NCI-H2081 (cell line): ENCODE measurements around the gene UBE3A.
A peak's percentile ranks its signal among the peaks of the same experiment; 100 is the strongest.
"Not testable (repeated sequence)": the region's sequence is repeated elsewhere in the genome, so short reads cannot be mapped to it uniquely, and the experiment has no call there.

Experiments used
- DNase-seq, 2 experiments: peaks; one replicate each; lab custom pipeline; 2025; lab: John Stamatoyannopoulos, UW

Gene UBE3A

DNA sequence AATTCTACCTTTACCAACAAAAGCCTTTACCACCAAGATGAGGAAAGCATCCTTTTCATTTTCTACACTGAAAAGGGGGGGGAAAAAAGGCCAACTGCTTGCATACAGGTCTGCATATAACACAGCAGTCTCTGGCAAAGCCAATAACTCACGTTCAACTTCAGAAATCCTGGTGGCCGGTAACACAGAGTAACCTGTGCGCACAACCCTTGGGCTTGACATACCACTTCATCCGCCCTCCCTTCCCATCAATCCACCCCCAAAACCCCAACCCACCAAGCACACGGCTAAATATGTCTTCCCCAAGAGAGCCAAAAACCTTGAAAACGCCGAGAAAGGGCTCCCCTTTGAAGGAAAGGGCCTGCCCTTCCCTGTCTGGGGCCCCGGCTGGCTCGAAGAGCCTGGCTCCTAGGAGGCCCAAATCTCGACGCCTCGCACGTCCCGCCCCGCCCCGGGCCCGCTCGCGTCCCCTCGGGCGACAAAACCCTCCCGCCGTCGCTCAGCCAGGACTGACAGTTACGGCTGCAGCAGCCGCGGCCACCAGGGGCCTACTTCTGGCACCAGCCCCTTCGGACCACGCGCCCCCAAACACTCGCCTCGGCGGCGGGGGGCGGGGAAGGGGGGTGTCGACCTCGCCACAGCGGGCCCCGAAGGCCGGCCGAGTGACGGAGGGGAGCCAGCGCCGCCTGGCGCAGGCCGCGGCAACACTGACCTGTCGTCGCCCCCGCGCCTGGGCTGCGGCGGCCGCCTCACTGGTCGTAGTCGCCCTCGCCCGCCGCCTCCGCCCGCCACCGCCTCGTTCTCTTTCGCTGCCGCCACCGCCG is 835 bp downstream of the UBE3A start:
- peak; percentile 22 to 52 for DNase-seq

DNA sequence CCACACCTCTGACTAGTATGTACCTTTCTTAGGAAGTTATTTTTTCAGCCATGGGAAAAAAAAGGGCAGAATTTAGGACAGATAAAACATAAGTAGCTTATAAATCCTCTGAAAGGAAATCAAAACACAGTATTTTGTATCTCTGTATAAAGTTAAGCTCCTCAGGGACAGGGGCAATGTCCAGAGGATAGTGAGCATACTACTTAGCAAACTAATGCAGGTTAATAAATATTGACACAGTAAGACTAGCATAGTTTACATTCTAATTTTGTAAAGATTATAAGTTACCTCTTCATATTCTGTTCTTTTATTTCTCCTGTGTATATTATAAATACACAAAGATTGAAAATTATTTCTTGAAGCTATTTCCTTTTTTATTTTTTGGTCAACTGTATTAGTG is 2.1 kb downstream of the UBE3A start:
- DNase-seq, result no peak

DNA sequence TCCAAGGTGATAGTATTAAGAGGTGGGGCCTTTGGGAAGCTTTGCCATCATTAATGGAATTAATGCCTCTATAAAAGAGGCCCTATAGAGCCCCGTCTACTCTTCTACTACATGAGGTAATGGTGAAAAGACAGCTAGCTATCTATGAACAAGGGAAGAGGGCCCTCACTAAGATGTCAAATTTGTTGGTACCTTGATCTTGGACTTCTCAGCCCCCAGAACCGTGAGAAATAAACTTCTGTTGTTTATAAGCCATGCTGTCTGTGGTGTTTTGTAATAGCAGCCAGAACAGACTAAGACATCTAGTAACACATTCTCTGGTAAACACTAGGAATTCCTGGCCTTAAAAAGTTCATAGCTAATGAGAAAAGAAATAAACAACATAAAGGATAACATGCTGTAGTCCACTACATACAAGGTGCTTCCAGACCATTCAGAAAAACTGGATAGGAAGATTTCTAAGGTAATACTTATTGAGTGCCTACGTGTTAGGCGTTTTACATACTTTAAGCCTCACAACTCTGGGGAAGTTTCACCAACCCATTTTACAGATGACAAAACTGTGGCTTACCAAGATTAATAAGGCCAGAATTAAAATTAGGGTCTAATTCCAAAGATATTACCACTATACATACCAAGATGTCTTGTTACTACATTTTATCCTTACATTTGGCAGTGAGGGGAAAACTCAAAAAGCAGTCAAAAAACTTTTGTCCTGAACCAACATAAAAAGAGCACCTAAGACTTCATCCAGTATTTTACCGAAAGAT is 3.2 kb downstream of the UBE3A start:
- DNase-seq, result no peak

DNA sequence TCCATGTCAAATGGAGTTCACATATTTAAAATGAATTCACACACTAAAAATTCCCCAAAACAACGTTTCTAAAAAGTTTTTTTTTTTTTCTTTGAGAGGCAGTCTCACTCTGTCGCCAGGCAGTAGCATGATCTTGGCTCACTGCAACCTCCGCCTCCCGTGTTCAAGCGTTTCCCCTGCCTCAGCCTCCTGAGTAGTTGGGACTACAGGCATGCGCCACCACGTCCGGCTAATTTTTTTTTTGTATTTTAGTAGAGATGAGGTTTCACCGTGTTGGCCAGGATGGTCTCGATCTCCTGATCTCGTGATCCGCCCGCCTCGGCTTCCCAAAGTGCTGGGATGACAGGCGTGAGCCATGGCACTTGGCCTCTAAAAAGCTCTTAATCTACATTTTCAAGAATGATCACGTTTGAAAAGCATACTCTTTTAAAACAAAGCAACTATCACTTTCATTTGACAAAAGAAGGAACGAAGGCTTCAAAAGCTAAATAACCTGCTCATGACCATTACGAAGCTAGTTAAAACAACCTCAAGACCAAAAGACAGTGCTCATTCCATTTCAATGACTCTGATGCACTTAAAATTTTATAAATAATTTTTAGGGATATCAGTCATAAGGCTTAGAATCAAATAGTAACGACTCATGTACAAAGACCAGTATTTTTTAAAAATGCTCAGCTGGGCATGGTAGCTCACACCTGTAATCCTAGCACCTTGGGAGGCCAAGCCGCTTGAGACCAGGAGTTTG is 5.5 kb downstream of the UBE3A start:
- no peak for DNase-seq

DNA sequence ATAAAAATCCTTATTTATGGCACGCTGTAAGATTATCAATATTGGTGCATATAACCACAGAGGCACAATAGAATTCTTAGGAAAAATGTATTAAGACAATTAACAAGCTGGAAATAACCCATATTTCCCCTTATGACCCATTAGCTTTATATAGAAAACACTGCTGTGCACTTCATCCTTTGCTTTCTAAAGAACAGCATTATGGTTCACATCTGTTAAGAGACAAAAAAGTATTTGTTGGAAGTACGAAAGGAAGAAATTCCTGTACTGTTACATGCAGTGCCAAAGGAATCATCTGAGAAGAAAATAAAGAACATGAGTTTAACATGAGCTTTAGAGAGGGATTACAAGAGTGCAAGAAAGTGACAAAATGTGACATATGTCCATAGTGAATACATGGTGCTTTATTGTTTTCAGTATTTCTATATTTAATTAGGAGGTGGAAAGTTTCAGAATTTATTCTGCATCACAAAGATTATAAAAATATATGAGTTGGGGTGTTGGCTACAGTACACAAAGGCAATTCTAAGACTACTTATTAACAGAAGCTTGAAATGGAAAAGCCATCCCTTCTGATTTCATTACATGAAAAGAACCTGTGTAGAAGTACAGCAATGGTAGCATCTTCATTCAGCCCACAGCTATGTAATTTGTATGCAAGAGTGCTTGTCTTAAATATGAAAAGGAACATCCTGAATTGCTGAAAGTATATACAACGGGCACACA is 6.8 kb downstream of the UBE3A start:
- DNase-seq, result no peak

DNA sequence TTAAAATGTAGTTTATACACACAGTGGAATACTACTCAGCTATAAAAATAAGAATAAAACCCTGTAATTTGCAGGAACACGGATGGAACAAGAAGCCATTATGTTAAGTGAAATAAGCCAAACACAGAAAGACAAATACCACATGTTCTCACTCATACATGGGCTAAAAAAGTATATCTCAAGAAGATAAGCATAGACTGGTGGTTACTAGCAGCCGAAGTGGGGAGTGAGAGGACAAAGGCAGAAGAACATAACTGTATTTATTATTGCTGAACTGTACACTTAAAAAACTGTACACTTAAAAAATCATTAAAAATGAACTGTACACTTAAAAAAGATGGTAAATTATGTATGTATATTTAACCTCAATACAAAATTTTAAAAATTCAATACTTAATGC is 11.0 kb downstream of the UBE3A start:
- DNase-seq, result no peak

DNA sequence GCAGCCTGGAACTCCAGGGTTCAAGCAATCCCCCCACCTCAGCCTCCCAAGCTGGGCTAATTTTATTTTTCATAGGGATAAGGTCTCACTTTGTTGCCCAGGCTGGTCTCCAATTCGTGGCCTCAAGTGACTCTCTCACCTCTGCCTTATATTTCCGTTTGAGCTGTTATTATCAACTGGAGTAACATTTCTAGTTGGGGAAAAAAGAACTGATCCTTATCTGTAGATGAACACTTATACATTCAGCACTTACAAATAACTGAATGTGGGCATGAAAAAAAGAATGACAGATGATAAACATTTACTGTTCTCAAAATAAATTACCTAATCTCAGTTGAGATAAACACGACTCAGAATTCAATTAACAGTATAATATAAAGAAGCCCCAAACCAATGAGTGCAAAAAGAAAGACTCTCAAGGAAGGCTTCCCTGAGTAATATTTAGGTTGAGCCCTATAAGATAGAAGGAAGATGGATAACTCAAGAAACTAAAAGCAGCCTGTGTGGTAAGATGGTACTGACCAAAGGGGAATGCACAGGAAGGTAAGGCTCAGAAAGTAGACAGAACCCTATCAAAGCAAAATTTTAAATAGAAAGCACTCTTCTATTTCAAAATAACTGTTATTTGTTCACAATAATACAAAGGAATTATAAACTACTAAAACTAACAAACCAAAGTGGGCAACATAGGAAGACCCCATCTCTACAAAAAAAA is 11.8 kb downstream of the UBE3A start:
- DNase-seq, result no peak

DNA sequence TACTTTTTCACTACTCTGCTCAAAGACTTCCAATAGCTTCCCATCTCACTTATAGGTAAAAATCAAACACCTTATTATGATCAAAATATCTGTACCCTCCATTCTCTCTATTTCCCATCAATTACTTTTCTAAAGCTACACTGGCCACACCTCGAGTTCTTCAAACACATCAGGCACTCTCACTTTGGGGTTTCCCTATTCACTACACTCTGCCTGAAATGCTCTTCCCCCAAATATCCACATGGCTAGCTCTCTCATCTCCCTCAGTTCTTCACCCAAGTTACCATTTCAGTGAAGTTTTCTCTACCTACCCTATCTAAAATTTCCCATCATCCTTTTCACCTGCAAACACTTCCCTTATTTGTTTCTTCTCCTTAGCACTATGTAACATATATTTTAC is 14.8 kb downstream of the UBE3A start:
- DNase-seq, result no peak

DNA sequence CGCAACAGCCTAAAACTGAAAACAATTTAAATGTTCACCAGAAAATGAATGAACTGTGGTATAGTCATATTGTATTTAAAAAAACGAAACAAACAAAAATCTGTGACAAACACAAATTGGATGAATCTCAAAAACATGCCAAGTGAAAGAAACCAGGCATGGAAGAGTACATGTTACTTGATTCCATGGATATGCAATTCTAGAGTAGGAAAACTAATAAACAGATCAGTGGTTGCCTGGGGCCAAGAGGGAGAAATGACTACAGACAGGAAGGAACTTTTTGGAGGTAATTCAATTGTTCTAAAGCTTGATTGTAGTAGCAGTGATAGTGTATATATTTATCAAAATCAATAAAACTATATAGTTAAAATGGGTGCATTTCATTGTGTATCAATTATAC is 16.8 kb downstream of the UBE3A start:
- DNase-seq, result no peak

DNA sequence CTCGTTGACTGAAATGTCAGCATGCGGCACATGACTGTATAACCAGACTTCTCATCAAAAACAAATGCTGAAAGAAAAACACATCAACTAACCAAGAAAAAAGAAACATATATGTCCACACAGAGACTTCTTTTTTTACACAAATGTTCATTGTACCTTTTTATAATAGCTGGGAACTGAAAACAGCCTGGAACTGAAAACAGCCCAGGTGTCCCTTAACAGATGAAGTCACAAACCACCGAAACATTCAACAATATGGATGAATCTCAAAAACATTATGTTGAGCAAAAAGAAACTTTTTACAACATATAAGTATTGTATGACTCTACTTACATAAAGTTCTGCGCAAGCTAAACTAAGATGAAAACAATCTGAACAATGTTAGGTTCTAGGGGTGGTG is 20.6 kb downstream of the UBE3A start:
- no peak for DNase-seq

DNA sequence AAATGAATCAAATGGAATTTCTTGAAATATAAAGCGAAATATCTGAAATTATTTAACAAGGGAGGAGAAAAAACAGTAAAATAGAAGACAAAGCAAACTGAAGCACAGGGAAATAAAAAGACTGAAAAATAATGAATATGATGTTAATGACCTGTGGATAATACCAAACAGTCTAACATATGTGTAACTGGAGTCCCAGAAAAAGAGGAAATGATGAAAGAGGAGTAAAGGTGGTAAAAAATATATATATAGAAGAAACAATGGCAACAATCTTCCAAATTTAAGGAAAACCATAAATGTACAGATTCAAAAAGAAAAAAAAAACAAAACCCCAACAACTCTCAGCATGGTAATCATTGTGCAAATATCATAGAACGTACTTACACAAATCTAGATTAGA is 21.2 kb downstream of the UBE3A start:
- DNase-seq, result no peak

DNA sequence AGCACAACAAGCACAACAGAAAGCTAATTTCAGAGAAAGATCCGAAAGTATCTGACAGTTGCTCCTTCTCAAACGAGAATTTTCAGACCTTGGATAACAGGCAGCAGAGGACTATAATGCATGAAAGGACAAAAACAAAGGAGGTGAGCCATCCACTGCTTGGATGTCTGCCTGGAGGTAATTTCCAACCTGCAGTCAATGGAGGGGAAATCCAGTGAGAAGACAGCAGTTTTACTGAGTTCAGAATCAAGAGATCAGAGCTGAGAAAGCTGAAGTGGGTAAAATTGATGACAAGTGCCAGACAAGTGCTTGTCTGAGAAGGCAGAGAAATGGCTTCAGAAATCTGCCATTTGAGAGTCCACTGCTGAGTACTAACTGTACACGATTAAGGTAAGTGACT is 22.1 kb downstream of the UBE3A start:
- DNase-seq, result peak; percentile 42 to 66

DNA sequence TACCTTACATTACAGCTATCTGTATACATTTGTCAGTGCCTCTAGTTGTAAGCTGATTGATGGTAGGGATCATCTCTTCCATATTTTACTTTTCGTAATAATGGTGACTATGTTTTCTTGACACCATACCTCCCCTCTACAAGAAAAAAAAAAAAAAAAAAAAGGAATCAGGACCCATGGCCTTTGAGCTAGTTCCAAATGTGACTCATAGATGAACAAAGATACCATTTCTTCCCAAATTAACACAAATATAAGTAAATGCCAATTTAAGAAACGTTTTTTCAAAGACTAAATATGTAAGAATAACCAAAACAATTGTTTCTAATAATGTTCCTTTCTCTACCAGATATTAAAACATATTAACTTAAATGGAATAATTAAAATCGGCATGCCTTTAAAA is 23.1 kb downstream of the UBE3A start:
- no peak for DNase-seq

DNA sequence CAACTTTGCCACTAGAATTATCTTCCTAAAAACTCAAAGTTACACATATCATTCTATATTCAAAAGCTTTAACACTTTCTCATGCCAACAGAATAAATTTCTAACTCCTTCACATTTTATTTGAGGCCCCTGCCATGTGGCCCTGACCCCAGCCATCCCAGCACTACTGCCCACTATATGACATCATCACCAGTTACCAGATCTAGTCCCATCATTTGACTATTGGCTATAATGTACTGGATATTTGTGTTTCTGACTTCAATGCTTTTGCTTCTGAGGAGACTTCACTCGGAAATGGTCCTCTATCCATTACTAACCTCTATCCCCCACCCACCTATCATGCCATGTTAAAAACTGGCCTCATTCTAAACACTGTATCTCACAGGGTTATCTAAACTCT is 23.6 kb downstream of the UBE3A start:
- DNase-seq, result no peak

DNA sequence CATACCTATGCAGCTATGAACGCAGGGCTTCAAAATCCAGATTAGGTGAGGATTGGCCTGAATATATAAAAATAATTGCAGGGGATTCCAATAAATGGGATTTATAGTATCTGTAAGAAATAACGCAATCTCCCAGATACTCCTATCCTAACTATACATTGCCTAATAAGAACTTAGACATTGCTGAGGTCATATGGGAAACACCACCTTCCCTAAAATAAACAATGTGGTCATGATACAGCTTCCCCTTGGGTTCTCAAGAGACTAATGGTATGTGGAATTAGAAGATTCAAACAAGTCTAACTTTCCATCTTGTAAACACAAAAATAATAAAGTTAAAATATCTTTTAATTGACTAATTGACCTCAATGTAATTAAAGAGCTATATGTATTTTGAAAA is 28.2 kb downstream of the UBE3A start:
- no peak for DNase-seq

DNA sequence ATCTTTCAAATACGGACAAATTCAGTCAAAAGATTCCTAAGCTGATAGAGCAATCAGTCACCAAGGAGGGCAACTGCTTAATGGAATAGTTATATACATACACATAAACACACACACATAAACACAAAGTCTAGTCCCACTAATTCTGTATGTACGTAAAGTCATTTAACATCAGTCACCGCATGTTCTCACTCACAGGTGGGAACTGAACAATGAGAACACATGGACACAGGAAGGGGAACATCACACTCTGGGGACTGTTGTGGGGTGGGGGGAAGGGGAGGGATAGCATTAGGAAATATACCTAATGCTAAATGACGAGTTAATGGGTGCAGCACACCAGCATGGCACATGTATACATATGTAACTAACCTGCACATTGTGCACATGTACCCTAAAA is 29.1 kb downstream of the UBE3A start:
- not testable (repeated sequence) for DNase-seq

DNA sequence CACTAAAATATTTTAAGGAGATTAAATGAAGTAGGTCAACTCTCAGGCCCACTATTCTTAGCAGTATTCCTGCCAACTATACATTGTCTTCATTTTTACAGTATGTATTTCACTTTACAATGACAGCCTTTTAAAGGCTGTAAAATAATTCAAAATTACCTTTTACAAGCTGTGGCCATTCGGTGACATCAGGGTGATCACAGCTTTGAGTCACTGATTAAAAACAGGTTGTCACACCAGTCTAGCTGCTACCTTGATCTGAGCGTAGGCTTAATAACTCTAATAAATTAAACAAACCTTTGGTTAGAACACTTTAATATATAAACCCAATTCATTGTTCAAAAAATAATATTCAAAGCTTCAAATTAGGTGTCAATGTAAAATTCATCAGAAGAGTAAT is 29.9 kb downstream of the UBE3A start:
- no peak for DNase-seq

DNA sequence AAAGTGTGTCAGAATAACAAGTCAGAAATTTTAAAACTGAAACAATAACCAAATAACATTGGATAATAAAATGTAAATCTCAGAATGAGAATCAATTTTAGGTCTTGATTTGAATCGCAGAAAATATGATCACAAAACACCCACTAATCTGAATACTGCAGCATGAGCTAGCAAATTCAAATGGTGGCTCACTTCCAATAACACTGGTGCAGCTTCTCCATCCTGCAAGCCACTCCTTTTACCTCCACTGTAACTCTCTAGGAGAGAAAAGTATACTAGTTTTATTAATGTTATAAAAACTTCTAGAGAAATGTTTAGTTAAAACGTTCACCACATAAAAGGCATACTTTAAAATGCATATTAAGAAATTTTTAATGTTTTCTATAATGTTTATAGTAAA is 30.4 kb downstream of the UBE3A start:
- no peak for DNase-seq

DNA sequence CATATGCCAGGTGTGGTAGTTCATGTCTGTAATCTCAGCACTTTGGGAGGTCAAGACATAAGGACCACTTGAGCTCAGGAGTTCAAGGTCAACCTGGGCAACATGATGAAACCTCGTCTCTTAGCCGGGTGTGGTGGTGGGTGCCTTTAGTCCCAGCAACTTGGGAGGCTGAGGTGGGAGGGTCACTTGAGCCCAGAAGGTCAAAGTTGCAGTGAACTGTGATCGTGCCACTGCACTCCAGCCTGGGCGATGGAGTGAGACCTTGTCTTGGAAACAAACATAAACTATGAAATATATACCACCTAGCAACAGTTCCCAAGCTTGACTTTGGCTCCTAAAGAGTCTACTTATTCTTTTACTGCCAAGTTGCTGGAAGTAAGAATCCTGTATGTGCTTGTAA is 30.9 kb downstream of the UBE3A start:
- DNase-seq, result no peak

DNA sequence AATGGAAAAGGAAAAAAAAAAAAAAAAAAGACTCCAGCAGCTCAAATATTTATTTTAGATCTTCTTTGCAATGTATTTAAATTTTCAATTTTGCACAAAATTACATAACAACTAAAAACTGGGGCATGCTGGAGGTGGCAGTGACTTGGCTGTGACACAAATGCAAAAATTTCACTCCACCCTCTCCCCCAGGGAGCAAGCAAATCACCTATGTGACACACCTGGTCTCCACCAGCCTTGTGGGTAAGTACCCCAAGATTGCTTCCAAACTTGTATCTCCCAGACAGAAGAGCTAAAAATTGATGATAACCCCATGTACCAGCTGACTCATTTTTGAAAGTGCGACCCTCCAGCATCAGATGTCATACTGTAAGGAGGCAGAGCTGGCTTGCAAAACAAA is 32.0 kb downstream of the UBE3A start:
- no peak for DNase-seq

DNA sequence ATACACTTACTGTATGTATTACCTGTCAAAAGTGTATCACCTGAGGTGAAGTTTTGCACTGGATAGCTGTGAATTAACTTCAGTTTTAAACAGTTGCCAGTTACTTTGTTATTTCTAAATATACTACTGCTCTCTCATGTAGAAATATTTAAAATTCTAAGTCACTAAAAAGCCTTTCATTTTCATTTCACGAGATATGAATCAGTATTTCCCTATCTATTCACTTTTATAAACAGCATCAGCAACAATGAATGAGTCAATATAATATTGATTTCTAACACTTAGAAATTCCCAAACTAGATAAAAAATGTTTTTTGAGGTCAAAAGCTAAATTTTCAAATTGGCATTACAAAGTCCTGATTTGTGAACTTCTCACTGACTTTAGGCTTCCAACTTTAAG is 32.6 kb downstream of the UBE3A start:
- no peak for DNase-seq

DNA sequence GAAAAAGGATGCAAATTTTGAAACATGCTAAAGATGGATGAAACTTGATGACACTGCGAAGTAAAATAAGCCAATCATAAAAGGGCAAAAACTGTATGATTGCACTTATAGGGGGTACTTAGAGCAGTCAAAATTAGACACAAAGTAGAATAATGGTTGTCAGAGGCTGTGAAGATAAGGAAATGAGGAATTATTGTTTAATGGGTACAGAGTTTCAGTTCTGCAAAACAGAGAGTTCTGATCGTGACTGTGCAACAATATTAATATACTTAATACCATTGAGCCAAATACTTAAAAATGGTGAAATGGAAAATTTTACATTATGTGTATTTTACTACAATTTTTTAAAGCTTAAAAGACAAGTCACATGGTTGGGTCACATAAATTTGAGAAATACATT is 35.1 kb downstream of the UBE3A start:
- no peak for DNase-seq
